ENCODE data around the gene BBS9. TPM values are rescaled to one million over a fixed set of nuclear protein-coding genes. Genes with fewer than 3 reads are reported as not detected.

Gene BBS9
- total RNA-seq, 2 experiments from 2014 or later: 16.0 to 20.4 TPM

DNA sequence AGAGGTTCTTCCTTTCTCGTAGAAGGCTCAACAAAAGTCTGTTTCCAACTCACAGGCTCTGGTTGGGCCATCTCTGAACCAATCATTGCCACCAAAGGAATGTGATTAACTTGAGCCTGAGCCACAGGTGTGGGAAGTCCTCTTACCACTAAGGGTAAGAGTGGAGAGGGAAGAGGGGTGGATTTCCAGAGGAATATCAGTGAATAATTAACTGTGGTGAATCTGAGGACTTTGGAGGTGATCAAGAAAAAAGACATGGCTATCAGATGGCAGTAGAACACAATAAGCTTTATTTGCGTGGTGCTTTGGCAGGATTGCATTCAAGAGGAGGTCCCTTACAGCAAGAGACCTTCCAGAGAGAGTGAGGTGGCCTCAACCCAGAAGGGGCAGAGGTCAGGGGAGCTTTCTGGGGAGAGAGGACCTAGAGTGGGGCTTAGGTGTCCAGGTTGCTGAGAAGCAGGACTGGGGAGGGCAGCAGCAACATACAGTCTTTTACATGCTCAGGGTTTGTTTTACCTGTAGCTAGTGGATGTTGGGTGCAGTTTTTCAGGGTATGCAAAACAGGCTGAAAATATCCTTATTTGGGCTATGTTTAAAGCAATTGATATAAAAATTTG is 61.4 kb downstream of the BBS9 start:
- Mint-ChIP-seq H3K27me3 (no peaks in the 10 kb centered on the region), H3K36me3 (ENCODE audit: low read depth) (peaks cover 32% of the 10 kb centered on the region), H3K9me3 (no peaks in the 10 kb centered on the region), H3K4me3 (no peak overlapping the region), H3K27ac (peak overlapping the region; percentile 67), H3K4me1 (ENCODE audit: low read depth) (peaks cover 25% of the 10 kb centered on the region)
- Histone ChIP-seq H3K4me1 (ENCODE audit: insufficient read depth, low read length) (peaks cover 7% of the 10 kb centered on the region), H3K9me3 (ENCODE audit: control insufficient read depth in 1 of 2, insufficient read depth in 1 of 2, low read length in 2 of 2) (no peaks in the 10 kb centered on the region), H3K27me3 (ENCODE audit: control insufficient read depth in 1 of 2, insufficient read depth in 2 of 2, low read length in 2 of 2) (no peaks in the 10 kb centered on the region), H3K27ac (ENCODE audit: low read depth in 1 of 2, low read length in 2 of 2) (peak overlapping the region in 1 of 2 donors; percentile 3), H3K4me3 (ENCODE audit: low read length) (no peak overlapping the region), H3K36me3 (ENCODE audit: insufficient read depth, low read length) (no peaks in the 10 kb centered on the region)
- no peak for TF ChIP-seq CTCF (IDR thresholded peaks at IDR 0.05)
- ATAC-seq (ENCODE audit: poor library complexity) (no peak), DNase-seq (no peak)
- POLR2A ChIA-PET: interaction anchor here (0.6 kb wide), 1 partner anchor 46 kb away, joined by 3 read pairs; no protein-coding TSS in a partner anchor
- intact Hi-C loops (cut with DNase I, micrococcal nuclease): no loop called here
- CTCF ChIA-PET: no interaction called here

GRCh38 chr7:33191340-33191739 is 62.0 kb downstream of the BBS9 start:
- Histone ChIP-seq H3K4me1 (ENCODE audit: insufficient read depth, low read length) (peaks cover 7% of the 10 kb centered on the region), H3K4me3 (ENCODE audit: low read length) (no peak overlapping the region), H3K27ac (ENCODE audit: low read depth in 1 of 2, low read length in 2 of 2) (no peak overlapping the region), H3K9me3 (ENCODE audit: control insufficient read depth in 1 of 2, insufficient read depth in 1 of 2, low read length in 2 of 2) (no peaks in the 10 kb centered on the region), H3K36me3 (ENCODE audit: insufficient read depth, low read length) (no peaks in the 10 kb centered on the region), H3K27me3 (ENCODE audit: control insufficient read depth in 1 of 2, insufficient read depth in 2 of 2, low read length in 2 of 2) (no peaks in the 10 kb centered on the region)
- intact Hi-C loops (cut with DNase I, micrococcal nuclease): no loop called here
- no peak for TF ChIP-seq CTCF (IDR thresholded peaks at IDR 0.05)
- POLR2A ChIA-PET: no interaction called here
- H3K4me3 Mint-ChIP-seq: no peak overlapping the region
- peaks cover 25% of the 10 kb centered on the region for H3K4me1 Mint-ChIP-seq (ENCODE audit: low read depth)
- no peaks in the 10 kb centered on the region for H3K9me3 Mint-ChIP-seq
- CTCF ChIA-PET: no interaction called here
- ATAC-seq (ENCODE audit: poor library complexity) (peak; percentile 62), DNase-seq (peak in 3 of 14 experiments; percentile 28 to 57 (median 38))
- H3K36me3 Mint-ChIP-seq (ENCODE audit: low read depth): peaks cover 32% of the 10 kb centered on the region
- no peak overlapping the region for H3K27ac Mint-ChIP-seq
- no peaks in the 10 kb centered on the region for H3K27me3 Mint-ChIP-seq

- no peaks in the 10 kb centered on the region for H3K9me3 ChIP-seq (ENCODE audit: control insufficient read depth in 1 of 2, insufficient read depth in 1 of 2, low read length in 2 of 2)
- H3K27me3 ChIP-seq (ENCODE audit: control insufficient read depth in 1 of 2, insufficient read depth in 2 of 2, low read length in 2 of 2): no peaks in the 10 kb centered on the region
- TF ChIP-seq CTCF (IDR thresholded peaks at IDR 0.05): no peak
- H3K4me3 ChIP-seq (ENCODE audit: low read length): no peak overlapping the region
- Mint-ChIP-seq H3K36me3 (ENCODE audit: low read depth) (peaks cover 32% of the 10 kb centered on the region), H3K27ac (no peak overlapping the region), H3K9me3 (no peaks in the 10 kb centered on the region), H3K4me3 (no peak overlapping the region), H3K27me3 (no peaks in the 10 kb centered on the region), H3K4me1 (ENCODE audit: low read depth) (peaks cover 25% of the 10 kb centered on the region)
- DNase-seq (no peak), ATAC-seq (ENCODE audit: poor library complexity) (no peak)
- H3K27ac ChIP-seq (ENCODE audit: low read depth in 1 of 2, low read length in 2 of 2): no peak overlapping the region
- H3K36me3 ChIP-seq (ENCODE audit: insufficient read depth, low read length): no peaks in the 10 kb centered on the region
- ChIA-PET CTCF (no interaction called here), POLR2A (no interaction called here)
- peaks cover 7% of the 10 kb centered on the region for H3K4me1 ChIP-seq (ENCODE audit: insufficient read depth, low read length)
- intact Hi-C loops (cut with DNase I, micrococcal nuclease): no loop called here
Observed at GRCh38 chr7:33192695-33193291, 63.4 kb downstream of the BBS9 start.
